Activated CD4-positive, alpha-beta T cell treated with anti-CD3 and anti-CD28 coated beads, Interleukin-2, Interleukin-6, amounts not matched to agents 100 ng/mL and 50 ng/mL, durations not matched to agents 16 hours and 8 hours (primary cell): ENCODE measurements around the gene ARHGEF12.

Experiments used
- DNase-seq: peaks from one replicate; pipeline ENCODE4 v3.0.0-alpha.2; 2020

The ARHGEF12 gene

GRCh38 chr11:120342678-120343077 is 6.5 kb downstream of the ARHGEF12 start:
- DNase-seq = no peak

GRCh38 chr11:120343429-120343828 is 7.2 kb downstream of the ARHGEF12 start:
- peak; percentile 55 for DNase-seq

DNA sequence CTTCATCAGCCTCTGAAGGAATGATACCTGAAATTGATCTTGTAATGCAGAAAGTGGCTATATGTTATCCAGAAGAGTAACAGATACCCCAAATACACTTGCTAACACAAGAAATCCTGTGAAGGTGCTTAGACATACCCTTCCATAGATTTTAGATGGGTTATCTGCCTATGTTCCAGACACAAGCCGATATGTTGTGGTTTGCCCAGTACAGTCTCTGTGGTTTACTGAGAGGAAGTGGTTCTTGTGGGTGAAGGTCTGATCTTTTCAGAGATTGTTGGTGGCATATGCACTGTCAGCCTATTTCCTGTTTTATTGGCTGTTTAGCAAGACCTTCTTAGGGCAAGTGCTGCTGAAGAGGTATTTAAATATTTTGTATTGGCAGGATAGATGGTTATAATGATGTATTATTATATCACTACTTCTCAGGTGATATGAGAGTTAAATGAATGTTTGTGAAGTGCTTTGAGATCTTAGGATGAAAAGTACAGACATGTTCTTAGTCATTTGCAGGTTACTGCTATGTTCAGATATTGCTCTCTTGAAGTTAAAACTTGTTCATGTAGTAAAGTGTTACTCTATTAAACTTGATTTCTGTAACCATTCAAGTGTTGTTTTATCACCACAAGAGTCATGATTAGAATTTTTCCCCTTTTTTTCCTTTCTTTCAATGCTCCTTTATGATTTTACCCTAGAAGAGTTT is 8.2 kb downstream of the ARHGEF12 start:
- DNase-seq = peak; percentile 89

GRCh38 chr11:120346233-120346632 is 10.0 kb downstream of the ARHGEF12 start:
- DNase-seq = no peak

- no peak for DNase-seq
Observed at GRCh38 chr11:120350637-120351036, 14.4 kb downstream of the ARHGEF12 start.

- DNase-seq = no peak
Observed at GRCh38 chr11:120352405-120352804, 16.2 kb downstream of the ARHGEF12 start.

GRCh38 chr11:120354068-120354467 is 17.9 kb downstream of the ARHGEF12 start:
- no peak for DNase-seq

GRCh38 chr11:120354779-120355178 is 18.6 kb downstream of the ARHGEF12 start:
- DNase-seq = no peak

DNA sequence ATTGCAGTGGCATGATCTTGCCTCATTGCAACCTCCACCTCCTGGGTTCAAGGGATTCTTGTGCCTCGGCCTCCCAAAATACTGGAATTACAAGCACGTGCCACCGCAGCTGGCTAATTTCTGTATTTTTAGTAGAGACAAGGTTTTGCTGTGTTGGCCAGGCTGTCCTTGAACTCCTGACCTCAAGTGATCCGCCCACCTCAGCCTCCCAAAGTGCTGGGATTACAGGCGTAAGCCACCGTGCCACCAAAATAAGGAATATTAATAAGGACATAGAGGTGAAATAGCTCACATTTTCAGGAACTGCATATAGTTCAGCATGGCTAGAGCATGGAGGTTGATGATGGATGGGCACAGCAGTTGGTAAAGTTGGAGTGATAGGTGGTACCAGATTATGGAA is 21.4 kb downstream of the ARHGEF12 start:
- no peak for DNase-seq

GRCh38 chr11:120358729-120359128 is 22.5 kb downstream of the ARHGEF12 start:
- DNase-seq = no peak

GRCh38 chr11:120363436-120363835 is 27.2 kb downstream of the ARHGEF12 start:
- DNase-seq = no peak

DNA sequence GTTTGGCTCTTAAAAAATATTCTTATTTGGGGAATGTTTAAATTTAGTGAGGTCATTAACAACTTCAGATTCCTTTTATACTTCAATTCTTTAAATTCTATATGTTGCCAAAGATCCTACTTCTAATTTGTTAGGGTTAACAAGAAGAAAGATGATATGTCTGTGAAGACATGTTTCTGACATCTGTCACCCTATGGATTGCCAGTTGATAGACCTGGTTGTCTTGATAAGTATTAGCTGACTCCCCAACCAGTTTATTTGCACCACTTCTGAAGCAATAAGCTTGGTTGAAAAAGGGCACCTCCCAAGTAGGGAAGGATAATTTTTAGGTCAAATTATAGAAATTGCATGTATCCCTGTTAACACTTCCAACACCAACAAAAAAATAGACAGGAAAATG is 29.3 kb downstream of the ARHGEF12 start:
- DNase-seq = no peak

- no peak for DNase-seq
Observed at GRCh38 chr11:120372296-120372695, 36.1 kb downstream of the ARHGEF12 start.

- DNase-seq = no peak
Observed at GRCh38 chr11:120375076-120375475, 38.9 kb downstream of the ARHGEF12 start.

DNA sequence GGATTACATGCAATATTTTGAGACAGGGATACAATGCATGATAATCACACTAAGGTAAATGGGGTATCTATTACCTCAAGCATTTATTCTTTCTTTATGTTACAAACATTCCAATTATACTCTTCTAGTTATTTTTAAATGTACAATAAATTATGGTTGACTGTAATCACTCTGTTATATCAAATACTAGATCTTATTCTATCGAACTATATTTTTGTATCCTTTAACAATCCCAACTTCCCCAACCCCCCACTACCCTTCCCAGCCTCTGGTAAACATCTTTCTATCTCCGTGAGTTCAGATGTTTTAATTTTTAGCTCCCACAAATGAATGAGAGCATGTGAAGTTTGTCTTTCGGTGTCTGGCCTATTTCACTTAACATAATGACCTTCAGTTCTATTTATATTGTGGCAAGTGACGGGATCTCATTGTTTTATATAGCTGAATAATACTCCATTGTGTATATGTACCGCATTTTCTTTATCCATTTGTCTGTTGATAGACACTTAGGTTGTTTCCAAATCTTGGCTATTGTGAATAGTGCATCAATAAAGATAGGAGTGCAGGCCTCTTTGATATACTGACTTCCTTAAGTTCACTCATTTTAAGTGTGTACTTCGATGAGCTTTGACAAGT is 40.5 kb downstream of the ARHGEF12 start:
- no peak for DNase-seq

DNA sequence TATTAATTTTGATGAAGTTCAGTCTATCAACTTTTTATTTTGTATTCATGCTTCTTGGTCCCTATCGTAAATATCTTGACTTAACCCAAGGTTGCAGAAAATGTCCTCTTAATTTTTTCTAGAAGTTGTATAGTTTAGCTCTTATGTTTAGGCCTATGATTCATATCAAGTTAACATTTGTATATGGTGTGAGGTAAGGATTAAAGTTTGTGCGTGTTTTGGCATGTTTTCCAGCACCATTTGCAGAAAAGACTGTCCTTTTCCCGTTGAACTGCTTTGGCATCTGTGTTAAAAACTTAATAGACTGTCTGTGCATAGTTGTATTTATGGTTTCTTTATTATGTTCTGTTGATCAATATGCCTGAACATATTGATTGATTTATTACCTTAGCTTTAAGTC is 42.3 kb downstream of the ARHGEF12 start:
- DNase-seq = no peak

DNA sequence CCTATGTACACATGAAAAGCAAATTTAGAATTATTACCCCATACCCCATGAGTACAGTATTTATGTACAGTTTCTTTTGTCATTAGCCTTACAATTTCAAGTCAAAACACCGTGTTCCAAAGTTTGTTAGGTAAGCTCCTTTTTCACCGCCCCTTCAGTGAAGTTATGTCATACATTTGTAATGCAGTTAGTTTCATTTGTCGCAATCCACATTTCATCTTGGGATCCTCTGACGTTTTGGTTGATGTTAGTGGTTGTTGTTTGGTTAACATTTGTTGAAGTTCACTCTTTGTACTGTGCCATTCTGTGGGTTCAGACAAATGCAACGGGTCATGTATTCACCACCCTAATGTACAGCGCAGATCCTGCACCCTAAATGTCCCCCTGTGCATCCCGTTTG is 45.2 kb downstream of the ARHGEF12 start:
- no peak for DNase-seq

DNA sequence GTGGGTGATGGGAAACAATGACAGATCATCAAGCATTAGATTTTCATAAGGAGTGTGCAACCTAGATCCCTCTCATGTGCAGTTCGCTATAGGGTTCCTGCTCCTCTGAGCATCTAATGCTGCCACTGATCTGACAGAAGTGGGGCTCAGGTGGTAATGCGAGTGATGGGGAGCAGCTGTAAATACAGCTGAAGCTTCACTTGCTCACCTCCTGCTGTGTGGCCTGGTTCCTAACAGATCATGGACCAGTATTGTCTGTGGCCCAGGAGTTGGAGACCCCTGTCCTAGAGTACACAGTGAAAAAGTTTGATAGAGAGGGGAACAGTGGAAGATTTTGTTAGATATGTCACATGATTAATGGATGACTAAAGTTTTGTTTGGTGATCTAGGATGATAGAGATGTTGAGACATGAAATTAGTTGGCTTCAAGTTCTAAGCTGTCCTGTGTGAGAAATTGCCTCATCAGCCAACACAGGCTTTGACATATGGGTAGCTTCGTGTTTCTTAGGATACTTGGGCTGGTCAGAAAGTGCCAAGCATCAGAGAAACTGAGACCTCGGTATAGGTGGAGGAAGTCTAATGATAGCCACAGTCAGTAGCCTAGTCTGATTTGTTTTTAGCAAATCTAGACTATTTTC is 47.4 kb downstream of the ARHGEF12 start:
- no peak for DNase-seq

- no peak for DNase-seq
Observed at GRCh38 chr11:120384476-120384875, 48.3 kb downstream of the ARHGEF12 start.

DNA sequence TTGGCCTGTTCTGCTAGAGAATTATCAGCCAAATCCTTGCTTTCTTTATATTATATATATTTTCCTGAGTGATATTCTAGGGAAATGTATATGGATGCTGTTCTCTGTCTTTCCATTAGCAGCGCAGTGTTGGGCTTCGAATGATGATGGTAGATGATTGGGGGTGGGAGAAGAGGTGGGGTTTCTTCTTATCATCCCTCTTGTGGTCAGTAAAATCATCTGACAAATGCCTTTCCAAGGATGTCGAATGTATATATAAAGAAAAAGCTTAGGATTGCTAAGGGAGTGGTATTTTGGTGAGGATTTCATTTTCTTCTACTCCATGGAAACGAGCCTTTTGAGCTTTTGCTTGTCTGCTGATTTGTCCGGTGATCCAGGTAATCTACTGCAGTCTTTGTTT is 48.9 kb downstream of the ARHGEF12 start:
- DNase-seq = no peak

GRCh38 chr11:120385655-120386054 is 49.4 kb downstream of the ARHGEF12 start:
- DNase-seq = no peak

GRCh38 chr11:120386318-120386717 is 50.1 kb downstream of the ARHGEF12 start:
- DNase-seq = no peak

DNA sequence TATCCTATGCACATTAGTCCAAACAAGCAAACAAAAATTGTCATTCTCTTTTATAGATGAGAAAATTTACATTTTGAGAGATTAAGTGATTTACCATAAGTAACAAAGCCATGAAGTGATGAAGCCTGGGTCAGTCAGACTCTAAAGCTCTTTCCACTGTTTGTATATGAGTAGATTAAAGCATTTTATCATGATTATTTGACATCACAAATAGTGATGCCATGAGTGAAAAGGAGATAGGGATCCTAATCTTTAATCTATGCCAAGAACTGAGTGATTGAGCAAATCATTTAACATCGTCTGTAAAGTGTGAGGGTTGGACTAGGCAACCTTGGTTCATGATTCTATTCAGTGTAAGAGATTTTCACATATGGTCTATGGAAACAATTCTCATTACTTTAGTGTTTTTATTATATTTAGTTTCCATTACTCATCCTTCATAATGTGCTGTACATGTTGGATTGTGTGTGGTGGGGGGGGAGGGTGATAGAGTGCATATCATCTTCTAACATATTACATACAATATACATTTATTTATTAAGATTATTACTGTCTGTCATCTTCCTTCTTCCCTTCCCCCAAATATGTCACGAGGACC is 50.7 kb downstream of the ARHGEF12 start:
- no peak for DNase-seq

GRCh38 chr11:120388261-120388660 is 52.0 kb downstream of the ARHGEF12 start:
- no peak for DNase-seq
